HG02973 (cell line): ENCODE results near the gene OR56A1.

ENCODE experiments used
- ATAC-seq: cut with Tn5 transposase; IDR thresholded peaks from one replicate; pipeline ENCODE4 v1.9.1; 2021; ENCODE audit warnings: moderate library complexity; ENCODE audit not compliant: unreplicated experiment

OR56A1 gene

DNA sequence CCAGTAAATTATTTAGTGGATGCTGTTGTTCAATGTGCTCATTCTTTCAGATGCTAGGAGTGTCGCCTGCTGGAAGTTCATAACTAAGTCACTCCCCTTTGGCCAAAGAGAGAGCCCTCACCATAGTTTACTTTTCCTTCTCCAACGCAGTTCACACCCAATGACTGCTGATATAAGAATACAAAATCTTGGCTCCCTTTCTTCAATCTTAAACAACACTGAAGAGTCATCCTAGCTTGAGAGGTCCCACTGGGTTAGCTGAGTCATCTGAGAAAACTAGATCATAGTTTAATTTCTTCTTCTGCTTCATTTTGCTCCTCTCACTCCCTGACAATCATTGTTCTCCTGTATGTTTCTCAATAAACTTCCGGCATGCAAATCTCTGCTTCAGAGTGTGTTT, 38.4 kb downstream of the OR56A1 start:
- ATAC-seq, result no peak

DNA sequence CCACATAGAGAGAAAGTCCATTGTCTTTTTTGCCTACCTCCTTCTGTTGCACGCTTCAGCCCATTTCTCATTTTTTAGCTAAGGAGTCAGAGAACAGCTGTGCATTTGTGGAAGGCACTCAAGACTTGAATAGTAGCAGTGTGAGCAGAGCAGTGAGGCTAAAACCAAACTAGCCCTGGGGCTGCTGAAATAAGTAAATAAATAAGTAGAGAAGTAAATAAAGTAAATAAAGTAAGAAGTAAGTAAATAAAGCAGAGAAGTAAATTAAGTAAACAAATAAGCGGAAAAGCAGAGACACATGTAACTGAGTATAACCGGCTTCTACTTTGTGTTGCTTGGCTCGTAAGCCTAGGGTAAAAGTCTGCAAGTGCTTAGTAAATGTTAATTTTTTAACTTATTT, 41.4 kb downstream of the OR56A1 start:
- no peak for ATAC-seq

DNA sequence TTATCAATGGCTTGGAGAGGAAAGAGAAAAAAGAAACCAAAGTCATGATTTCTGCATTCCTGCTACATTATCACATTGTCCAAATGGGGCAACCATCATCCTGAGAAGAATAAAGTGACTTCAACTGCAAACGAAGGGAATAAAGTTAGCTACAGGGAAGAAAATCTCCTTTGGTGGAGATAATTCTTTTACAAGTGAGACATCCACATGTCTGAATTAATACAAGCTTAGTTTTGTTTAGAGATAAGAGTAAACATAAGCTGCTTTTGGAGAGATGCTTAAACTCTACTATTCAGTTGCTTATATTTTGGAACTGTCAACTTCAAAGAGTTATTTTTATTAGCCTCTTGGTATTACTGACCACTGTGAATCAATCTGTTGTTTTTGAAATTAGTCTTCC, 43.7 kb downstream of the OR56A1 start, which contains the start of gene OR52L1:
OR52L1 (minus strand) TSS at position 101 of the 400 bp plus-strand sequence; CDS start at position 46, 55 bp downstream.
- ATAC-seq, result no peak

DNA sequence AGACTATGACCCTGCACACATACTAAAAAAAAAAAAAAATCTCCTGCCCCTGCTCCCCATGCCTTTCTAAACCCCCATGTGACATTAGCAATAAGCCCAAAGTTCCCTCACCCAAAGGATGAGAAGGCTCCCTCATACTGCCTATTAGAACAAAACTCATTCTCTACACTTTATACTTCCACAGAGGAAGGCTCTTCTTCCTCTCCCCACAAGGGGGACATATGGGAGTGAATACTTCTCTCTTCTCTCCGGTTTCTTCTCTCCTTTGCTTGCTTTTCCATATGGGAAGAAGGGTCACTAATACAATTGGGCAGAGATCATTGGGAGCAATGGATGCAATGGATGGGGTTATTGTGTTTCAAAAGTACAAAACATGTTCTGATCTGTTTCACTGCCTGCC, 47.1 kb downstream of the OR56A1 start:
- no peak for ATAC-seq

DNA sequence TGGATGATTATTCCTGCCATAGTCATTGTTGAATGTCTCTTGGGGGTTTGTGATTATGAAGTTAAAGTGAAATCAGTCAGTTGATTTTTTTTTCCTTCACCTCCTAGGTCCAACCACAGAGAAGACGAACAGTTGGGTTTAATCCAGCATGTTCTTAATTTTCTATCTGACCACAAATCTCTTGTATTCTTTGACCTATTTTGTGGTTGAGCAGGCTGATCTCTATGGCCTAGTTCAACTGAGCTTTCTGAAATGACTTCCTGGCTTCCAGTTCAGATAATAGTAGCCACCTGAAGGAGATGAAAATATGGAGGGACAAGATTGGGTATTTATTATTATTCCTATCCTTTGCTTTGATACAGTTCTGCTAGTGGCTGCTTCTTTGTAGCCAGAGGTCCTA, 57.0 kb downstream of the OR56A1 start:
- ATAC-seq, result no peak
